ENCODE measurements around the gene NFXL1. TPM values are rescaled to one million over a fixed set of nuclear protein-coding genes. Genes with fewer than 3 reads are reported as not detected.

NFXL1 gene
- total RNA-seq, 1 experiment from 2014 or later = 22.5 TPM

DNA sequence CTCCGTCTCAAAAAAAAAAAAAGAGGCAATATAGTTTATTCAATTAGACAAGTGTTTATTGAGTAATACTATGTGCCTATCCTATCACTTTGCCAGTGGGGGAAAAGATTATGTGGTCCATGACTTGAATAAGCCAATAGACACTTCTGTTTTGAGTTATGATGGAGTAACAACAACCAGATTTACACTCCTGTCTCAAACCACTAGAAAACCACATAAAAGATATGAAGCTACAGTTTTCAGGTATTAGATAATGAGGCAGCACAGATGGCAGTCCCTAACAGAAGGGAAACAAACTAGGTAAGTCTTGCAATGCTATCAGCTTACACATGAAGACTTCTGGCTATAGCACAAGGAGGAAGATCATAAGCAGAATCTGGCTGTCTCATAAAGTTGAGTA, 22.5 kb downstream of the NFXL1 start:
- Mint-ChIP-seq H3K27me3 (ENCODE audit: insufficient read depth, unreplicated experiment) (no peaks in the 10 kb centered on the region), H3K4me3 (ENCODE audit: unreplicated experiment) (no peak overlapping the region), H3K4me1 (ENCODE audit: low read depth, unreplicated experiment) (no peaks in the 10 kb centered on the region), H3K9me3 (ENCODE audit: unreplicated experiment) (no peaks in the 10 kb centered on the region), H3K36me3 (ENCODE audit: insufficient read depth, unreplicated experiment) (peaks cover 52% of the 10 kb centered on the region), H3K27ac (ENCODE audit: unreplicated experiment) (no peak overlapping the region)
- CTCF ChIA-PET = no interaction called here
- Histone ChIP-seq H3K27me3 (replicated peaks; ENCODE audit: control insufficient read depth, insufficient read depth, low read length) (no peaks in the 10 kb centered on the region), H3K4me3 (ENCODE audit: low read depth, low read length) (no peak overlapping the region), H3K9me3 (no peaks in the 10 kb centered on the region), H3K36me3 (ENCODE audit: control insufficient read depth, insufficient read depth, low read length) (no peaks in the 10 kb centered on the region), H3K4me1 (no peaks in the 10 kb centered on the region)
- intact Hi-C loops (cut with micrococcal nuclease; ENCODE audit: unreplicated experiment) = no loop called here
- no peak for DNase-seq
- no TSS peak for BruUV-seq (replicated peaks)
- POLR2A ChIA-PET = no interaction called here
- TF ChIP-seq CTCF (IDR thresholded peaks at IDR 0.05; ENCODE audit: insufficient read depth in 1 of 2, low read depth in 1 of 2, low read length in 1 of 2, severe bottlenecking in 1 of 2, unreplicated experiment in 1 of 2) = no peak

DNA sequence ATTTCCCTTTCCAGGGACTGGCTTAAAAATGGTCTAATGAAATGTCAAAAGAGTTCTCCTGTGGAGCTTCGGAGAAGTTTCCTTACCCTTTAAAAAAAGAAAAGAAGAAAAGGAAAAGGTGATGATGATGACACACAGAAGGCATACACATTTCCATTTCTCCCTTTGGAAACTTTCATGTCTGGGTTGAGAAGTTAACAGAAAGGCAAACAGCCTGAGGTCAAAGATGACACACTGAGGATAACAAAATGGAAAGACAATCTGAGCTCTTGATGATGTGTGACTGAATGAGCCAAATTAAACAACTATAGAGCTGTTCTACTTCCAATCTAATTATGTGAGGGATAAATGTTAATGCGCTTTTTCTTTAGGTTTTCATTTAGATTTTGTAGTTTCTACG, 32.2 kb downstream of the NFXL1 start:
- CTCF ChIA-PET = interaction anchor here (0.6 kb wide), 1 partner anchor 14 kb away, joined by 3 read pairs; no protein-coding TSS in a partner anchor
- Mint-ChIP-seq H3K36me3 (ENCODE audit: insufficient read depth, unreplicated experiment) (peaks cover 46% of the 10 kb centered on the region), H3K9me3 (ENCODE audit: unreplicated experiment) (no peaks in the 10 kb centered on the region), H3K4me1 (ENCODE audit: low read depth, unreplicated experiment) (peaks cover 7% of the 10 kb centered on the region), H3K27me3 (ENCODE audit: insufficient read depth, unreplicated experiment) (no peaks in the 10 kb centered on the region), H3K27ac (ENCODE audit: unreplicated experiment) (no peak overlapping the region), H3K4me3 (ENCODE audit: unreplicated experiment) (no peak overlapping the region)
- POLR2A ChIA-PET = no interaction called here
- Histone ChIP-seq H3K27me3 (replicated peaks; ENCODE audit: control insufficient read depth, insufficient read depth, low read length) (no peaks in the 10 kb centered on the region), H3K36me3 (ENCODE audit: control insufficient read depth, insufficient read depth, low read length) (no peaks in the 10 kb centered on the region), H3K4me1 (0 out of 2 replicates have a peak, but pooled peaks cover 4% of the 10 kb centered on the region), H3K4me3 (ENCODE audit: low read depth, low read length) (no peak overlapping the region), H3K9me3 (no peaks in the 10 kb centered on the region)
- no peak for TF ChIP-seq CTCF (IDR thresholded peaks at IDR 0.05; ENCODE audit: insufficient read depth in 1 of 2, low read depth in 1 of 2, low read length in 1 of 2, severe bottlenecking in 1 of 2, unreplicated experiment in 1 of 2)
- no TSS peak for BruUV-seq (replicated peaks)
- no peak for DNase-seq
- intact Hi-C loops (cut with micrococcal nuclease; ENCODE audit: unreplicated experiment) = no loop called here

- no peak for DNase-seq
- H3K9me3 ChIP-seq = no peaks in the 10 kb centered on the region
- ChIA-PET POLR2A (no interaction called here), CTCF (no interaction called here)
- H3K4me1 Mint-ChIP-seq (ENCODE audit: low read depth, unreplicated experiment) = peaks cover 7% of the 10 kb centered on the region
- no TSS peak for BruUV-seq (replicated peaks)
- H3K4me3 ChIP-seq (ENCODE audit: low read depth, low read length) = no peak overlapping the region
- H3K4me1 ChIP-seq = 0 out of 2 replicates have a peak, but pooled peaks cover 4% of the 10 kb centered on the region
- H3K4me3 Mint-ChIP-seq (ENCODE audit: unreplicated experiment) = no peak overlapping the region
- no peaks in the 10 kb centered on the region for H3K36me3 ChIP-seq (ENCODE audit: control insufficient read depth, insufficient read depth, low read length)
- no peaks in the 10 kb centered on the region for H3K27me3 Mint-ChIP-seq (ENCODE audit: insufficient read depth, unreplicated experiment)
- H3K9me3 Mint-ChIP-seq (ENCODE audit: unreplicated experiment) = no peaks in the 10 kb centered on the region
- TF ChIP-seq CTCF (IDR thresholded peaks at IDR 0.05; ENCODE audit: insufficient read depth in 1 of 2, low read depth in 1 of 2, low read length in 1 of 2, severe bottlenecking in 1 of 2, unreplicated experiment in 1 of 2) = no peak
- peaks cover 64% of the 10 kb centered on the region for H3K36me3 Mint-ChIP-seq (ENCODE audit: insufficient read depth, unreplicated experiment)
- peak overlapping the region; percentile 66 for H3K27ac Mint-ChIP-seq (ENCODE audit: unreplicated experiment)
- no peaks in the 10 kb centered on the region for H3K27me3 ChIP-seq (replicated peaks; ENCODE audit: control insufficient read depth, insufficient read depth, low read length)
- intact Hi-C loops (cut with micrococcal nuclease; ENCODE audit: unreplicated experiment) = loop anchor here (5.0 kb wide), 1 partner anchor 48 kb away; no protein-coding TSS in a partner anchor
Measured at GRCh38 chr4:47879458-47879857, 34.9 kb downstream of the NFXL1 start.

Measured in Caco-2 (cell line).